CD4-positive, alpha-beta T cell treated with Interleukin-15 for 1 hour (primary cell): ENCODE data around the gene HBA1.
"Not testable (repeated sequence)": the region's sequence is repeated elsewhere in the genome, so short reads cannot be mapped to it uniquely, and the experiment has no call there.

ENCODE experiments used
- DNase-seq: peaks from one replicate; pipeline ENCODE4 v3.0.0-alpha.2; 2020

Gene HBA1

GRCh38 chr16:176477-177382, at the start of gene HBA1:
TSS of gene HBA1 (plus strand) at chr16:176680. CDS start at chr16:176717, 37 bp downstream.
- not testable (repeated sequence) for DNase-seq

DNA sequence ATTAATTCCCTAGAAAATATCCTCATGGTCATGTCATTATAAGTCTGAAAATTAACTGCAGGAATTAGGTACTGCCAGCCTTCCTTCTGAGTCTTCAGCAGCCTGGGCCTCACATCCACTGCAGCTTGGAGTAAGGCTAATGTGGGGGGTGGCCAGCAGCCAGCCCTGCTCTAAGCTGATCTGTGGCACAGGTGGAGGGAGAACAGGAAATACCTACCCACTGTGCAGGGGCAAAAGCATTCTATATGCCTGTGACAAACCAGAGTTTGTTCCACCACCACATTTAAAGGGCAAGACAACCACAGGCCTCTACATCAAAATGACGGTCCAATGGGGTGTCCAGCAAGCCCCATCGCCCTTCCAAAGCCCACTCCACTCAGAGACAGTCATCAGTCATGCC, 47.4 kb upstream of the HBA1 start:
- no peak for DNase-seq

DNA sequence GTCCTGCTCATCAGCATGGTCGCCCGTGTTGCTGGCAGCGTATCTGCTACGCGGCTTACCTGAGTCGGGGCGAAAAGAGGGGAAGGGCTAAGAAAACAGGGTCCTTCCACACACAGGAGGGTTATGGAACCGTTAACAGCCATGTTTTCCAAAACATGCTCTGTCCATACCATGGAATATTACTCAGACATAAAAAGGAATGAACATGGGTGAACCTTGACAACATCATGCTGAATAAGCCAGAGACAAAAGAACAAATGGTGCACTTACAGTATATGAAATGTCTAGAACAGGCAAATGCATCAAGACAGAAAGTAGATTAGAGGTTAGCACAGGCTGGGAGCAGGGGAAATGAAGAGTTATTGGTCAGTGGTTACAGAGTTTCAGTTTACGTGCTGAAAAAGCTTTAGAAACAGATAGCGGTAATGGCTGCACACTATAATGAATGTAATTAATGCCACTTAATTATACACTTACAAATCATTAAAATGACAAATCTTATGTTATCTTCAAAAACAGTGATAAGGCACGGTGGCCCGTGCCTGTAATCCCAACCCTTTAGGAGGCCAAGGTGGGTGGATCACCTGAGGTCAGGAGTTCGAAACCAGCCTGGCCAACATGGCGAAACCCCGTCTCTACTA, 45.8 kb upstream of the HBA1 start:
- no peak for DNase-seq

- no peak for DNase-seq
These were observed 44.4 kb upstream of the HBA1 start for GRCh38 chr16:132120-132519.

- DNase-seq: no peak
These were observed 42.8 kb upstream of the HBA1 start for GRCh38 chr16:133716-134115.

DNA sequence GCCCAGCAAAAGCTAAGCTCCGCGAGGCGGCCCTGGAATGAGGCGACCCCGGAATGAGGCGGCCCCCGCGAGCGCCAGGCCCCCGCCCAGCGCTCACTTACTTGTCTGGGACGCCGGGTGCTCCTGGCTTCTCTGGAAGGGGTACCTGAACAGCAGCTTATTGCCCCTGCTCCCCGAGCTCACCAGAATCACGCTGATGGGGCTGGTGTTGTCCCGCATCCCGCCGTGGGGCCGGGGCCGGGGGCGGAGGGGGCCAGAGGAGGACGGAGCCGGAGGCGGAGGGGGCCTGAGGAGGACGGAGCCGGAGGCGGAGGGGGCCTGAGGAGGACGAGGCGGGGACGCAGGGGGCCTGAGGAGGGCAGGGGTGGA, 38.4 kb upstream of the HBA1 start:
- no peak for DNase-seq

- no peak for DNase-seq
These were observed 36.2 kb upstream of the HBA1 start for GRCh38 chr16:140175-140857.

DNA sequence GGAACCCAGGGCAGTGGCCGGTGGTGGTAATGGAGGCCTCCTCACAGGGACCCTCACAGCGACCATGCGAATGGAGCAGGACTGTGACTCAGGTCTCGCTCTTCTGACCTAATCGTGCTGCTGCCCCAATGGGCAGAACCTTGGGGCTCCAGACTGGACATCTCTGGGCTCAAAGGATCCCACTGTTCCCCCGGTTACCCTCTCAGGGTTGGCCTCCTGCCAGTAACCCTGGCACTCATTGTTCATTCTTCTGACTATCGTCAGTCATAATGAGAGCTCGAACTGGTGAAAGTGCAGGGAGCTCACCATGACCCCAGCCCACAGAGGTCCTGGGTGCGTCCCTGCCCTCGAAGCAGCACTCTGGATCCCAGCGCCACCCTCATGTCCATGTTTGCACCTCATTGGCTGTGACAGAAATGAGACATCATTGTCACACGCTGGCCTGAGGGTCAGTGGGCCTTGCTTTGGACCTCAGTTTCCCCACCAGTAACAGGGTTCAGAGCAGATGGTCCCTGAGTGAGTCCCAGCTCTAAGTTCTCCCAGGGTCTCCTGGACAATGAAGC, 34.0 kb upstream of the HBA1 start:
- DNase-seq: no peak

DNA sequence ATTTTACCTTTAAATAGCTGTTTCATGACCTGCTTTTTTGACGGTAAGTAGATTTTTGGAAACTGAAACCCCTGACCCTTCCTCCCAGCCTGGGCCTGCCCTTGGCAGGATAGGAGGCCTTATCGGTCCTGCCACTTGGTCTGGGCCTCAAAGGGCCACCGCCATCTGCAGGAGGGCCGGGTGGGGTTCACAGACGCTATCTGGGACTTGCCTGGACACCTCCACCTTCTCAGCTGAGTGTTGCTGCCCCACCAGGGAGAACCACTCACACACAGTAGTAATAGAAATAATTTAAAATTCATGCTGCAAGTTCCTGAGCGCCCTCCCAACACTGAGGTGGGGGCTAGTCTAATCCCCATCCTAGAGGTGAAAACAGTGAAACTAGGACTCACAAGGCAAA, 33.4 kb upstream of the HBA1 start:
- no peak for DNase-seq

GRCh38 chr16:143456-143855, 33.0 kb upstream of the HBA1 start:
- no peak for DNase-seq

- DNase-seq: no peak
These were observed 31.7 kb upstream of the HBA1 start for GRCh38 chr16:144797-145252.

DNA sequence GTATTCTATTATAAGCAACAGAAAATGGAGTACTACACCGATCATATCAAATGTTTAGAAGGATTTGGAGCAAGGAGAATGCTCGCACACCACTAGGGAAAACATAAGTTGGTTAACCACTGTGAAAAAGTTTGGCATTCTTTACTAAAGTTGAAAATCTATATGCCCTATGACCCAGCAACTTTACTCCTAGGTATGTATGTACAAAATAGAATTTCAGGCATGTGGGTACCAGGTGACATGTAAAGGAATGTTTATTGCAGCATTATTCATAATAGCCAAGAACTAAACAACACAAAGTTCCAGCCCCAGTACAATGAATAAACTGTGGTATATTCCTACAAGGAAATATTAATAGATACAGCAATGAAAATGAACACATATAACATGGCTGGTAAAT, 29.8 kb upstream of the HBA1 start:
- DNase-seq: no peak

- no peak for DNase-seq
These were observed 27.3 kb upstream of the HBA1 start for GRCh38 chr16:149024-149660.

GRCh38 chr16:152141-153128, 24.0 kb upstream of the HBA1 start, which contains the start of gene HBZ:
TSS of gene HBZ (plus strand) at chr16:152644. CDS start at chr16:152910, 266 bp downstream.
- no peak for DNase-seq

GRCh38 chr16:153129-153521, 23.4 kb upstream of the HBA1 start:
- DNase-seq: not testable (repeated sequence)

- DNase-seq: not testable (repeated sequence)
These were observed 22.8 kb upstream of the HBA1 start for GRCh38 chr16:153550-154216.

GRCh38 chr16:154217-155030, 22.1 kb upstream of the HBA1 start:
- no peak for DNase-seq

DNA sequence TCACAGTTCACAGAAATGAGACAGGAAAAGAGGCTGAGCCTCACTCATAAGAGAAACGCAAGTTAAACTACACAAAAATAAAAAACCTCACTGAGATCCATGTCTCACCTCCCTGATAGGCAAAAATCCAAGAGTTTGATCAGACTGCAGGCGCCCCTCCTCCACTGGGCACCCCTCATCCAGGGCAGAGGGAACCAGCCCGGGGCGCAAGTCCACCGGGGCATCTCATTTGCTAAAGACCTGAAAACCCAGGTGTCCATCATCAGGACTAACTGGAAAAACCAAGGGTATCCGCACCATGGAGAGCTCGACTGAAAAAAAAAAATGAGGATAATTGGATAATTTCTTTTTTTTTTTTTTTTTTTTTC, 21.5 kb upstream of the HBA1 start:
- no peak for DNase-seq

DNA sequence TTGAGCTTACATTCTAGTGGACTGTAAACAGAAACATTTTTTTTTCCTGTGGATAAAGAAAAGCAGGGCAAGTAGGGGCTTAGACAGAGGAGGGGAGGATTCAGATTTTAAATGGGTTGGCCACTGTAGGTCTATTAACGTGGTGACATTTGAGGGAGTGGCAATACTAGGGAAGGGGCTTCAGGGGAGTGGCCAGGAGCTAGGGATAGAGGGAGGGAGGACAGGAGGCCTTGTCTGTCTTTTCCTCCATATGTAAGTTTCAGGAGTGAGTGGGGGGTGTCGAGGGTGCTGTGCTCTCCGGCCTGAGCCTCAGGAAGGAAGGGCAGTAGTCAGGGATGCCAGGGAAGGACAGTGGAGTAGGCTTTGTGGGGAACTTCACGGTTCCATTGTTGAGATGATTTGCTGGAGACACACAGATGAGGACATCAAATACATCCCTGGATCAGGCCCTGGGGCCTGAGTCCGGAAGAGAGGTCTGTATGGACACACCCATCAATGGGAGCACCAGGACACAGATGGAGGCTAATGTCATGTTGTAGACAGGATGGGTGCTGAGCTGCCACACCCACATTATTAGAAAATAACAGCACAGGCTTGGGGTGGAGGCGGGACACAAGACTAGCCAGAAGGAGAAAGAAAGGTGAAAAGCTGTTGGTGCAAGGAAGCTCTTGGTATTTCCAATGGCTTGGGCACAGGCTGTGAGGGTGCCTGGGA, 17.2 kb upstream of the HBA1 start:
- no peak for DNase-seq
